IPS-20b (cell line): ENCODE data around the gene TBCD.

ENCODE experiments used
- H3K27ac ChIP-seq: one replicate; pipeline ENCODE4 v1.5.1; 2013; ENCODE audit warnings: low read length
- H3K27me3 ChIP-seq: 2 replicates; pipeline ENCODE4 v1.6.1; 2013; ENCODE audit warnings: mild to moderate bottlenecking, low read length, inconsistent platforms; ENCODE audit not compliant: insufficient read depth
- H3K36me3 ChIP-seq: 2 replicates; pipeline ENCODE4 v1.6.1; 2013; ENCODE audit warnings: low read depth, mild to moderate bottlenecking, inconsistent platforms, low read length, moderate library complexity; ENCODE audit not compliant: insufficient read depth
- H3K4me1 ChIP-seq: 2 replicates; pipeline ENCODE4 v1.6.1; 2013; ENCODE audit warnings: mild to moderate bottlenecking, control low read depth, inconsistent platforms, low read length, moderate library complexity; ENCODE audit not compliant: insufficient read depth
- H3K4me3 ChIP-seq: 2 replicates; pipeline ENCODE4 v1.5.1; 2013; ENCODE audit warnings: mild to moderate bottlenecking, low read length, inconsistent platforms
- H3K9ac ChIP-seq: 2 replicates; pipeline ENCODE4 v1.6.1; 2013; ENCODE audit warnings: low read depth, mild to moderate bottlenecking, inconsistent platforms, low read length, moderate library complexity
- H3K9me3 ChIP-seq: 2 replicates; pipeline ENCODE4 v1.6.1; 2013; ENCODE audit warnings: mild to moderate bottlenecking, low read depth, low read length, inconsistent platforms; ENCODE audit not compliant: insufficient read depth

The TBCD gene

GRCh38 chr17:82915757-82916027, 163.8 kb downstream of the TBCD start:
- Histone ChIP-seq H3K9me3 (no peaks in the 10 kb centered on the region), H3K4me1 (no peaks in the 10 kb centered on the region), H3K36me3 (peaks cover 48% of the 10 kb centered on the region), H3K4me3 (no peak overlapping the region), H3K27me3 (no peaks in the 10 kb centered on the region), H3K9ac (no peak overlapping the region), H3K27ac (no peak overlapping the region)

DNA sequence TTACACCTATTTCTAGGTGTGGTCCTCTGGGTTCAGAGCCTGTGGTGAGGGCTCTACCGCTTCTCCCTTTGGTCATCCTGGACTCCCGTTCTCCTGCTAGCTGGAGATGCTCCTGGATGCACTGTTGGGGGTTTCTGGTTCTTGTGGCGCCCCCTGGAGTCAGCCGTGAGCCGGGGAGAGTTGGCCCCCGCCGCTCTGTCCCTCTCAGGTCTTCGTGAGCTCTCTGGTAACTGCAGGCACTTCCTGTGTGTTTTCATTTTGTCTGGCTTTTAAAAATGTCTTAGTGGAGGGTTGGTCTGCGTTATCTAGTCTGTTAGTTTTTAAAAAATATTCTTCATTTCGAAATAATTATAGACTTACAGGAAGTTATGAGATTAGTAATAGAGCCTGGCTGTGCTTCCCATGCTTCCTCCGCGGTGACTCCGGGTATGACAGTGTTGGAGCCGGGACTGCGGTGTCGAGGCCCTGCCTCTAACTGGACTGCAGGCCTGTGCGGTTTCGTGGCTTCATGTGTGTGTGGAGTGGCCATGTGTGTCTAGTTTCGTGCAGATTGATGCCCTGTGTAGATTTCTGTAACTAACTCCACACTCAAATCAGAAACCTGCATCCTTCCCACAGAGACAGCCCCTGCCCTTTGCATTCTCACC, 166.0 kb downstream of the TBCD start:
- Histone ChIP-seq H3K4me3 (no peak overlapping the region), H3K36me3 (peaks cover 50% of the 10 kb centered on the region), H3K9ac (no peak overlapping the region)

DNA sequence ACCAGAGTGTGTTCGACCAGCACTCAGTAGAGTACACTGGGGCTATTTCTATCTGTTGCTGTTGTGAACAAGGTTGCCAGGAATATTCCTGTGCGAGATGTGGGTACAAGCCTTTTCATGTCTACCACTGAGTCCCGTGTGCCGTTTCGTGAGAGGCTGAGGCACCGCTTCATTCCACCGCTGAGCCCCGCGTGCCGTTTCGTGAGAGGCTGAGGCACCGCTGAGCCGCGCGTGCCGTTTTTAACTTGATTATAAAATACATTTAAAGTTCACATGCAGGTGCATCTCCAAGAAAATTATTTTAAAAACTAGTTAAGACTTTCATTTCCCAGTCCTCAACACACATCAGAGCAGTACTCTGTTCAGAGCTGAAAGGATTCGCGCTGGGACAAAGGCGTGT, 166.6 kb downstream of the TBCD start:
- H3K27me3 ChIP-seq: no peaks in the 10 kb centered on the region
- H3K27ac ChIP-seq: no peak overlapping the region
- H3K4me3 ChIP-seq: no peak overlapping the region
- peaks cover 50% of the 10 kb centered on the region for H3K36me3 ChIP-seq
- no peaks in the 10 kb centered on the region for H3K9me3 ChIP-seq
- no peaks in the 10 kb centered on the region for H3K4me1 ChIP-seq
- H3K9ac ChIP-seq: no peak overlapping the region

More for the DNA sequence above, 166.0 kb downstream of the TBCD start:
- Histone ChIP-seq H3K27ac (no peak overlapping the region), H3K9me3 (no peaks in the 10 kb centered on the region), H3K4me1 (no peaks in the 10 kb centered on the region), H3K27me3 (no peaks in the 10 kb centered on the region)

GRCh38 chr17:82920150-82920549, 168.3 kb downstream of the TBCD start:
- no peaks in the 10 kb centered on the region for H3K4me1 ChIP-seq
- peaks cover 54% of the 10 kb centered on the region for H3K36me3 ChIP-seq

DNA sequence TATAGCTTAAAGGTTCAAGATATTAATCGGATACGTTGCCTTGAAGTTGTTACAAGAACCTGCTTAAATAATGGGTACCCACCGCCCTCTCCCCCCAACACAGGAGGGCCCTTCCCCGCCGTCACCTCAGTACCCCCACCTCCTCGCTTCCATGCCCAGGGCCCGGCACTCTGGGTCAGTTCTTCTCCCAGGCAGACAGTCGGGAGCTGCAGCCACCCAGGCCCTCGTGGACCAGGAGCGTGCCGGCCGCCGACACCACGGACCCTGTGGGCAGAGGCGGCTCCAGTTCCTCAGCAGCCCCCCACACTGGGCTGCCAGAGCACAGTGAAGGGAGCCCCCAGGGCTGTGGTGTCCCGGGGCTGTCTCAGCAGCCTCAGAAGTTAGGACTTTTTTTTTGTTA, 168.8 kb downstream of the TBCD start:
- no peaks in the 10 kb centered on the region for H3K9me3 ChIP-seq
- no peak overlapping the region for H3K9ac ChIP-seq
- no peaks in the 10 kb centered on the region for H3K27me3 ChIP-seq
- H3K4me3 ChIP-seq: no peak overlapping the region
- H3K36me3 ChIP-seq: peaks cover 53% of the 10 kb centered on the region
- no peak overlapping the region for H3K27ac ChIP-seq
- H3K4me1 ChIP-seq: no peaks in the 10 kb centered on the region

More at GRCh38 chr17:82920150-82920549, 168.3 kb downstream of the TBCD start:
- Histone ChIP-seq H3K27ac (no peak overlapping the region), H3K4me3 (no peak overlapping the region), H3K9me3 (no peaks in the 10 kb centered on the region), H3K27me3 (no peaks in the 10 kb centered on the region), H3K9ac (no peak overlapping the region)

DNA sequence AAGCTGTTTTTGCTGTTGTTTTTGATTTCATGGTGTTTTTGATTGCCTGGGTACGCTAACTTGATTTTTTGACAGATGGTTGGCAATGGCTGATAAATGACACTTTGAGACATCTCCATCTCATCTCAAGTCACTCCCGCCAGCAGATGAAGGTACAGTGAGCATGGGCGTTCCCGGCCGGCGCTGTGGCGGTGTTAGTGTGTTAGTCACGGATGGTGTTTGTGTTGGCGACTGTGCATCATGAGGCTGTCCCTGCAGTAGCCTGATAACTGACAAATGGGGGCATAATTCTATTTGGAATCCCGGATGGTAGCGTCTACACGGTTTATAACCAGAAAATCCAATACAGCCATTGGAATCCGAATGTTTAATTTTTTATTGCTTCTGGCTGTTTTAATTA, 169.6 kb downstream of the TBCD start:
- Histone ChIP-seq H3K4me1 (no peaks in the 10 kb centered on the region), H3K27ac (no peak overlapping the region), H3K4me3 (no peak overlapping the region), H3K9me3 (no peaks in the 10 kb centered on the region), H3K27me3 (no peaks in the 10 kb centered on the region), H3K9ac (no peak overlapping the region), H3K36me3 (peaks cover 55% of the 10 kb centered on the region)

- peaks cover 67% of the 10 kb centered on the region for H3K36me3 ChIP-seq
- H3K27me3 ChIP-seq: no peaks in the 10 kb centered on the region
- no peaks in the 10 kb centered on the region for H3K4me1 ChIP-seq
- H3K9me3 ChIP-seq: no peaks in the 10 kb centered on the region
- no peak overlapping the region for H3K4me3 ChIP-seq
- H3K9ac ChIP-seq: no peak overlapping the region
- H3K27ac ChIP-seq: no peak overlapping the region
Observed at GRCh38 chr17:82922646-82923045, 170.8 kb downstream of the TBCD start.

- Histone ChIP-seq H3K9me3 (no peaks in the 10 kb centered on the region), H3K4me3 (no peak overlapping the region), H3K4me1 (no peaks in the 10 kb centered on the region), H3K27me3 (no peaks in the 10 kb centered on the region), H3K9ac (no peak overlapping the region), H3K36me3 (peaks cover 76% of the 10 kb centered on the region), H3K27ac (no peak overlapping the region)
Observed at GRCh38 chr17:82923366-82924113, 171.7 kb downstream of the TBCD start.

- H3K9ac ChIP-seq: no peak overlapping the region
- H3K27ac ChIP-seq: no peak overlapping the region
- H3K4me3 ChIP-seq: no peak overlapping the region
- no peaks in the 10 kb centered on the region for H3K9me3 ChIP-seq
- H3K27me3 ChIP-seq: no peaks in the 10 kb centered on the region
- H3K36me3 ChIP-seq: peaks cover 80% of the 10 kb centered on the region
- no peaks in the 10 kb centered on the region for H3K4me1 ChIP-seq
Observed at GRCh38 chr17:82924214-82924613, 172.3 kb downstream of the TBCD start.

DNA sequence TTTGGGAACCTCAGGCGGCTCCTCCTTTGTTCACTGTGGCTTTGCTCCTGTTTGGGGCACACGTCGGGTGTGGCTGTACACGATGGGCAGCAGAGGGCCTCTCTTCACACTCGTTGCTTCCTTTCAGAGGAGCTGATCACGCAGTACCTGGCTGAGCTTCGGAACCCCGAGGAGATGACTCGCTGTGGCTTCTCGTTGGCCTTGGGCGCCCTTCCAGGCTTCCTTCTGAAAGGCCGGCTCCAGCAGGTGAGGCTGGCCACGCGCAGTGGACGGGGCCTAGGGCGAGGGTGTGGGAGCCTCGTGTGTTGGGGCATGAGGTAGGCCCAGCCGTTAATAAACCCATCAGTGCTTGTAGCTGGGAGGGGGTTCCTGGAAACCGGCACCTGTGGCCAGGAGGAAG, 172.9 kb downstream of the TBCD start:
- Histone ChIP-seq H3K27ac (no peak overlapping the region), H3K9ac (no peak overlapping the region), H3K36me3 (peaks cover 82% of the 10 kb centered on the region), H3K4me3 (no peak overlapping the region), H3K27me3 (no peaks in the 10 kb centered on the region), H3K4me1 (no peaks in the 10 kb centered on the region), H3K9me3 (no peaks in the 10 kb centered on the region)

GRCh38 chr17:82925336-82925735, 173.5 kb downstream of the TBCD start:
- Histone ChIP-seq H3K9ac (no peak overlapping the region), H3K4me3 (no peak overlapping the region), H3K36me3 (peaks cover 87% of the 10 kb centered on the region), H3K9me3 (no peaks in the 10 kb centered on the region), H3K27me3 (no peaks in the 10 kb centered on the region), H3K27ac (no peak overlapping the region), H3K4me1 (no peaks in the 10 kb centered on the region)

- no peak overlapping the region for H3K27ac ChIP-seq
Observed at GRCh38 chr17:82926081-82926480, 174.2 kb downstream of the TBCD start.

More at GRCh38 chr17:82926081-82926480, 174.2 kb downstream of the TBCD start:
- no peaks in the 10 kb centered on the region for H3K9me3 ChIP-seq
- no peak overlapping the region for H3K9ac ChIP-seq
- H3K36me3 ChIP-seq: peaks cover 94% of the 10 kb centered on the region
- no peaks in the 10 kb centered on the region for H3K27me3 ChIP-seq
- H3K4me3 ChIP-seq: no peak overlapping the region
- H3K4me1 ChIP-seq: no peaks in the 10 kb centered on the region
